HEK293 (cell line): Measurements from ENCODE around the gene CACHD1.

Source experiments
- CTCF ChIP-seq: fragments of 450-650 bp; formaldehyde crosslinking; IDR thresholded peaks from 2 replicates; pipeline ENCODE4 v1.5.1; 2016; ENCODE audit warnings: missing biosample characterization, missing genetic modification characterization
- KLF16 ChIP-seq: fragments of 450-650 bp; formaldehyde crosslinking; IDR thresholded peaks from 2 replicates; pipeline ENCODE4 v1.5.1; 2017; ENCODE audit warnings: missing biosample characterization, missing genetic modification characterization
- YY1 ChIP-seq: fragments of 450-650 bp; formaldehyde crosslinking; IDR thresholded peaks from 2 replicates; pipeline ENCODE4 v1.5.1; 2018; ENCODE audit warnings: missing biosample characterization, missing genetic modification characterization
- ZSCAN23 ChIP-seq: fragments of 450-650 bp; formaldehyde crosslinking; IDR thresholded peaks from 2 replicates; pipeline ENCODE4 v1.5.1; 2016; ENCODE audit warnings: missing biosample characterization, missing genetic modification characterization

DNA sequence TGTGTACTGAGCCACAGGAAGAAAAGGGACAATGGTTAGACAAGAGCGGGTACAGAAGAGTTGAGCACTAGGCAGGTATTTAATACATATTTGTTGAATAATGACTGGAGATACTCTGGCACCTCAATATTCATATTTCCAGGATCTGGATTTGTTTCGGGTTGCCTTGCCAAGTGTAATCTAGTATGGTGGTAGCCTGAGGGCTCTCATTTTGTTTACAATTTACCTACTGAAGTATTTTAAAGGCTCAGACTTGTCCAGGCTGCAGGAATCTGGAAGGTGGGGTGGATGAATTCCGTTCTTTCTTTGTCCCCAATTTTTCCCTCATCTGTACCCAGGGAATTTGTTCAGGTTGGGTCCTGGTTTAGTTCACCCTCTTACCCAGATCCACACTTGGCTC lies 95.0 kb downstream of the CACHD1 start:
- no peak for TF ChIP-seq CTCF (tag by site-specific recombination)
- no peak for TF ChIP-seq YY1
- no peak for TF ChIP-seq KLF16 (tag by site-specific recombination)
- TF ChIP-seq ZSCAN23 (tag by site-specific recombination) = no peak
